NCI-H2196 treated with DMSO at 0.1 percent for 48 hours (cell line): Measurements from ENCODE around the gene B3GAT1.

ENCODE experiments used
- DNase-seq: peaks from one replicate; lab custom pipeline; 2025; ENCODE audit not compliant: unreplicated experiment; lab: John Stamatoyannopoulos, UW

B3GAT1 gene

DNA sequence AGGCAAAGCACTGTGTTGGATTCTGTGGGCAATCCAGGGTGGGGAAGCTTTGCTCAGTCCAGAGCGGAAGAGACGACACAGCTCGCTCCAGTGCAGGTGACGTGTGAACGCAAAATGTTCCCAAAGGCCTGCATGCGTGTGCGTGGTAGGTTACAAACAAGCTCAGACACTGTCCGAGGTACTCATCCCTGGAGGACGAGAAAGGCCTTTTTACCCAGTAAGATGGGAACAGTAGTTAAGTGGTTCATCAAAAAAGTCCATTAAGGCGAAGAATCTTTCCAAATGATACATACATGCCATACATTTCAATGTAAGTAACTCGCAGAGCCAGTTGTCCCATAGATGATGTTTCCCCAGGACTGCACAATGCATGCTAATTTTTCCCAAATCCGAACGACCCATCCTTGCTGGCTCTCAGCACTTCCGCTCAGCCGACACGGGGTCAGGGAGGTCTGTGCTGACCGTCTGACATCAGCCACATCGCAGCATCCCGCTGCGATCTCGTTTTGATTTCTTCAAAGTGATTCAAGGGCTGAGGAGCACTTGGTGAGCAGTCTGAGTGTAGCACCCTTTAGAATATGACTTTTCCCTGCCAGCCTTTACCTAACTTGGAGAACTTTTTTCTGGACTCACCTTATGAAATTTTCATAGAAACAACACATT lies 19.0 kb downstream of the B3GAT1 start:
- DNase-seq = no peak

GRCh38 chr11:134391656-134392055 lies 20.4 kb downstream of the B3GAT1 start:
- no peak for DNase-seq

DNA sequence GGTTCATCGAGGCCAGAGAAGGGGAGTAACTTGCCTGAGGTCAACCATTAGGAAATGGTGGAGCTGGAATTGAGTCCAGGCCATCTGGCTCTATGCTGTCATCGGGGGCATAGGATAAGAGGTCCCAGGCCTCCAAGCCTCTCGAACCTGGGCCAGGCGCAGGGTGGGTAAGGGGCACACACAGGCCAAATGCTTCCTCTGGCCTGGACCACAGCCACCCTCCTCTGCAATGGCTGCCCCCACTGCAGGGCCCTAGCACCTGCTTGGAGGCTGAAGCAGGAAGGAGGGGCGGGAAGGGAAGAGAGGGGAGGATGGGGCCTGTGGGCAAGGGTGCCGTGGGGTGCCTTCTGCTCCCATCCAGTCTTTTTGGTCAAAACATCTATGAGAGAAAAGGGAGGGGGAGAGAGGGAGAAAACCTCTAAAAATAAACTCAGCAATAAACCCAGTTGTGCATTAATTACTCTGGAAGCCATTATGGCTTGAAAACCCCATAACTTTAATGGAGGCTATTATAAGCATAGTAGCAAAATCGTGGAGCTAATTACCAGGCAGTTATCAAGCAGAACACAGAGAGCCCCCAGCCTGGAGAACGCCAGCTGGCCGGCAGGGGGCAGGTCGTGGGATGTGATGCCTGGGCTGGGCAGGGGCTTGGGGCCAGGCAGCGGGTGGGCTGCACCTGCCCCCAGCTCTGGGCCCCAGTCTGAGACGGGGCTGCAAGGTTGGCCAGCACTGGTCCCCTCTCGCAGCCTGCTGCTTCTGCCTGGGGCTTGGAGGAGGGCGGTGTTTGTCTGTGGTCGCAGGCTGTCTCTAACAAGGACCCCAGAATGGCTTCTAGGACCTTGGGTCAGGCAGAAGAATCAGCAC lies 21.1 kb downstream of the B3GAT1 start:
- no peak for DNase-seq

GRCh38 chr11:134389464-134390180 lies 22.4 kb downstream of the B3GAT1 start:
- no peak for DNase-seq

DNA sequence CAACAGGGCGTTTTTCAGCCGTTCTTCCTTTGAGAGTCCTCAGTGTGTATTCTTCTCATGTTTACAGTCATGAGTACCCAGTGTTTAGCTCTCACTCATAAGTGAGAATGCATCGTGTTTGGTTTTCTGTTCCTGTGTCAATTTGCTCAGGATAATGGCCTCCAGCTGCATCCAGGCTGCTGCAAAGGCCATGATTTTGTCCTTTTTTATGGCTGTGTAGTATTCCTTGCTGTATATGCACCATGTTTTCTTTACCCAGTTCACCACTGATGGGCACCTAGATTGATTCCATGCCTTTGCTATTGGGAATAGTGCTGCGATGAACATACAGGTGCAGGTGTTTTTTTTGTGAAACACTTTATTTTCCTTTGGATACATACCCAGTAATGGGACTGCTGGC lies 23.5 kb downstream of the B3GAT1 start:
- DNase-seq = no peak

- no peak for DNase-seq
These were observed 24.5 kb downstream of the B3GAT1 start for GRCh38 chr11:134387501-134387900.

GRCh38 chr11:134386945-134387344 lies 25.1 kb downstream of the B3GAT1 start:
- DNase-seq = no peak

GRCh38 chr11:134385774-134386565 lies 26.1 kb downstream of the B3GAT1 start:
- DNase-seq = peak; percentile 61

DNA sequence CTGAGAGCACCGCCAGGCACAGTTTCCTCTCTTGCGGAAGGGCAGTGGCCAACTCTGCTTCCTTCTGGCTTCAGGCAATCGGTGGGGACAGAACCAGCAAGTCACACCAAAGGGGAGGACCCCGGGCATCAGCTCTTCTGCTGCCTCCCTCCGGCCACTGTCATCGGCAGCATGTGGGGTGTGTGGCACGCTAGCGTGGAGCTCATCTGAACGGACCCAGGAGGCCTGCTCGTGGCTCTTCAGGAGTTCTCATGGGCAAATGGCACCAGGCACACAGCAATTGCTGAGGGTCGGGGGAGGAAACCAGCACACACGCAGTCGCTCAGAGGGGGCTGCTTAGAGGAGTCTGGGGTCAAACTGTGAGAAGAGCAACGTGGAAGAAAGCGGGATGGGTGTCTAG lies 26.9 kb downstream of the B3GAT1 start:
- DNase-seq = no peak

DNA sequence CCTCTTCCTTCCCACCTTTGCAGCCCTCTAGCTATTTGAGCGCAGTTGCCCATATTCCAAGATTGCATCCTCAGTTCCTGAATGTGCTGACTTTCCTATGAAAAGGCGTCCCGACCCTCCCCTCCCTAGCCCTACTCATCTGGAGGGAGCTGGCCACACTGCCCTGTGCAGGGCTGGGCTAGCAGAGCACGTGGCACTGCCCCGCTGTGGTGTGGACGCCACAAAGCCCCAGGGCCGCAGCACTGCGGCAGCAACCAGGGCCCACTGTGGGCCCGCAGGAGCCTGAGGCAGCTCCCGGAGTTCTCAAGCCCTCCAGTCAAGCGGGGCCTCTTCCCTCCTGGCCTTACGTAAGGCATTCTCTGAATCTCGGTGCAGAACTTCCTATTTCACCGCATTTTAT lies 27.6 kb downstream of the B3GAT1 start:
- no peak for DNase-seq

DNA sequence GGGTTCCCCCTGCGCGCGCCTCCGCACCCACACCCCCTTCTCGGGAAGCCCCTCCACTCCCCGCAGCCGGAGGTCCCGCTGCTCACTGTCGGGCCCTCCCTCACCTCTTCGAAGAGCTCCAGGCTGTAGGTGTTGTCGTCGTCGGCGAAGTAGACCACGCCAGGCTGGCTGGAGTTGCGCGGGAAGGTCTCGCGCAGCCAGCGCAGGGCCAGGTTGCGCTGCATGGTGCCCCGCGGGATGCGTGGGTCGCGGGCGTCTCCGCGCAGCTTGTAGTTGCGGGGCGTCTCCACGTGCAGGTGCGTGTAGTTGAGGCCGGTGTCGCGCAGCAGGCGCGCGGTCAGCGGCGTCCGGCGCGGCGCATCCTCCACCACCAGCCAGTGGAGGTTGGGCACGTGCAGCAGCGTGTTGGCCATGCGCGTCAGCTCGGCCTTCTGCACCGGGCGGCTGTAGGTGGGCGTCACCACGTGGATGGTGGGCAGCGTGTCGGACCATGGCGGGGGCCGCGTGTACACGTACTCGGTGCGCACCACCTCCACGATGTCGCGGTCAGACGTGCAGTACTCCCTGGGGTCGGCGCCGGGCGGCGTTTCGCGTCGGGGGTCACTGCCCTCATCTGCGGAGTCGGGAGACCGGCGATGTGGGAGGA lies 28.3 kb downstream of the B3GAT1 start:
- no peak for DNase-seq

DNA sequence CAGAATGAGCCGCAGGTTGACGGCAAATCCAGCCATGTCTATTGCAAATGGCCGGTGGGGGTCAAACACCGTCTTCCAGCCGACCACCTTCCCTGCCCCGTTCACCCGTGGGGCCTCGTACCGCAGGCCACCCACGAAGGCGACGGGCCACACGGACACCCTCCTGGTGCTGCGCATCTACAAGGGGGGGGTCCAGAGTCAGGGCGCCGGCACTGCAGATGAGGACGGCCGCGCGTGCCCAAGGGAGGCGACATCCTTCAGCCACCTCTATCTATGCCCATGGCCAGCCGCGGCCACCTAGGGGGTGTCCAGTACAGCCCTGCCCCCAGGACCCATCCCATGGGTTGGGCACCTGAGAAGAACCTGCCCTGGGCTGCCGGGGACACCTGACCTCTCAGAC lies 29.2 kb downstream of the B3GAT1 start:
- no peak for DNase-seq

DNA sequence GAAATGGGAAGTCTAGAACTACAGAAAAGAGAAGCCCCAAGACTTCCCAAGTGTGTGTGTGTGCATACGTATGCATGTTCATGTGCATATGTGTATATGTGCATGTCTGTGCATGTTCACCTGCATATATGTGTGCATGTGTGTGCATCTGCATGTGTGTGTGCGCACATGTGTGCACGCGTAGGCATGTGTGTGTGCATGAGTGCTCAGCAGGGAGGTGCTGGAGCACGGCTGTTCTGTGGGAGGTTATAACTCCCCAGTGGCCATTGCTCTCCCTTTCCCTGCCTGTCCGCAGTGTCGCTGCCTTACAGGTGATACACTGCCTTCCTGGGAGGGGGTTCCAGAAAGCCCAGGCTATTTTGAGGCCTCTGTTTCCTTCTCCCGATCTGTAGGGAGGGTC lies 29.8 kb downstream of the B3GAT1 start:
- DNase-seq = no peak

DNA sequence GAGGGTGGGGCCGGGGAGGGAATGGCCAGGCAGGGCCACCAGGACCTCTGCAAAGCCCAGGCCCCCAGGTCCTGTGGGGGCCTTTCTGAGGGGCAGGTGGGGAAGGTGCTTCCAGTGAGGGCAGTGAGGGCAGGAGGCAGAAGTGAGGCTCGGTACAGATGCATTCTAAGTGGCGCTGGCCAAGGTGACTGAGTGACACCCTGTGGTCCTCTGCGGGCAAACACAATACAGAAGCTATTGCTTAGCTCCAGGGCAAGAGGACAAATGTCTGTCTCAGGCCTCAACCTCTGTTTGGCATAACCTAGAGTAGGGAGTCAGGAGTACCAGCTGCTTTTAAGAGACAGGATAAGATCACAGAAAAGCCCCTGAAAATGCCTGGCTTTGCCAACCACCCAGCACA lies 31.3 kb downstream of the B3GAT1 start:
- DNase-seq = no peak

- DNase-seq = no peak
These were observed 31.8 kb downstream of the B3GAT1 start for GRCh38 chr11:134380229-134380628.

DNA sequence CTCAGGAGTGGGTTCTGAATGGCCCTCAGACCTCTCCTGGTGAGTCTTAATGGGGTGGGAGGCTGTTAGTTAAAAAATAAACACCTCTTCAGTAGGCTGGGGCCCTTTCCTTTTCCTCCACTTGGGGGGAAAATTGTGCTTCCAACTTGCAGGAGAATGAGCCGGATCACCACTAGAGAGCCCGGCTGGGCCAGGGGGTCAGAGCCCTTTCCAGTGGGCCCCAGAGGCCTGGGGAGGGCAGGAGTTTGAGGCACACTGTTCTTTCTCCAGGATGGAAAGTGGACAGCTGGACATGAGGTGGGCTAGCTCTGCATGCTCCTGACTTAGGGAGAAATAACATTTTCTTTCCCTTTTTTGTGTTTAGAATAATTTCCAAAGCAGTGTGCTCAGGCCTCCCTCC lies 32.8 kb downstream of the B3GAT1 start:
- DNase-seq = no peak

DNA sequence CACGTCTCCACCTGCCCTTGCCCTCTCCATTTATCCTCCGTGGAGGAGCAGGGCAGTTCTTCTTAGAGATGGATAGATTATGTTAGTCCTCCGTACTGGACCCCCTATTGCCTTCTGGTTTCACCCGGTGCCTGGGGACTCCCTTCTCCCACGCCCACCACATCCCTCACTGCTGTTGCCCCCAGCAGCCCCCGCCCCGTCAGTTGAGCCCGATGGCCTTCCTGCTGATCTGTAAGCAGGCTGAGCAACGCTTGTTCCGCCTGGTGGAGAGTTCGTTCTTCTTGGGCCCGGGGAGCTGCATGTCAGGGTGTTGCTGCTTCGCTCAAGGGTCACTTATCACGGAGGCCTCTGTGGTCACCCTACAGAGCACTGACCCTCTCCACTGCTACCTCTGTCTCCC lies 34.2 kb downstream of the B3GAT1 start:
- no peak for DNase-seq

- DNase-seq = no peak
These were observed 35.7 kb downstream of the B3GAT1 start for GRCh38 chr11:134376150-134376921.

- no peak for DNase-seq
These were observed 37.0 kb downstream of the B3GAT1 start for GRCh38 chr11:134374891-134375550.
